Fibroblast of lung (primary cell): ENCODE measurements around the gene HAPLN2. TPM values are rescaled to one million over a fixed set of nuclear protein-coding genes. Genes with fewer than 3 reads are reported as not detected.
A peak's percentile ranks its signal among the peaks of the same experiment; 100 is the strongest.

Experiments used
- DNase-seq, 2 donors: peaks; one replicate each; pipeline versions ENCODE4 v3.0.0 to v3.0.0-alpha.2; 2010; ENCODE audit warnings: low read depth in 2 of 2
- H2AFZ ChIP-seq: 2 replicates; pipeline ENCODE4 v1.5.1; 2012; ENCODE audit warnings: low read length, control low read depth, inconsistent platforms
- H3K27ac ChIP-seq: 2 replicates; pipeline ENCODE4 v1.5.1; 2011; ENCODE audit warnings: low read length, control low read depth; ENCODE audit not compliant: insufficient read depth
- H3K27me3 ChIP-seq: 2 replicates; pipeline ENCODE4 v1.5.1; 2011; ENCODE audit warnings: mild to moderate bottlenecking, low read length; ENCODE audit not compliant: control insufficient read depth, insufficient read depth
- H3K36me3 ChIP-seq: 2 replicates; pipeline ENCODE4 v1.5.1; 2011; ENCODE audit warnings: low read length; ENCODE audit not compliant: control insufficient read depth, insufficient read depth
- H3K4me1 ChIP-seq: 2 replicates; pipeline ENCODE4 v1.5.1; 2011; ENCODE audit warnings: low read length; ENCODE audit not compliant: control insufficient read depth, insufficient read depth; ENCODE audit errors: extremely low read depth
- H3K4me2 ChIP-seq: 2 replicates; pipeline ENCODE4 v1.5.1; 2011; ENCODE audit warnings: low read length, control low read depth; ENCODE audit not compliant: insufficient read depth; ENCODE audit errors: extremely low read depth
- H3K4me3 ChIP-seq, 4 experiments: fragments of 200-600 bp in 1 of 4; sonication (generic) in 1 of 4; replicated peaks in 1 of 4; 2 replicates each; pipeline ENCODE4 v1.5.1; 2011 to 2016; ENCODE audit warnings: low read length in 4 of 4, low read depth in 3 of 4, mild to moderate bottlenecking in 3 of 4, control low read depth in 2 of 4, inconsistent platforms in 1 of 4, mixed read lengths in 1 of 4; ENCODE audit not compliant: insufficient read depth in 1 of 4; ENCODE audit errors: control extremely low read depth in 1 of 4
- H3K79me2 ChIP-seq: 2 replicates; pipeline ENCODE4 v1.5.1; 2012; ENCODE audit warnings: mild to moderate bottlenecking, low read length, inconsistent platforms; ENCODE audit not compliant: control insufficient read depth, insufficient read depth
- H3K9ac ChIP-seq: 2 replicates; pipeline ENCODE4 v1.5.1; 2011; ENCODE audit warnings: mild to moderate bottlenecking, low read length, control low read depth; ENCODE audit not compliant: insufficient read depth
- H3K9me3 ChIP-seq: 2 replicates; pipeline ENCODE4 v1.5.1; 2012; ENCODE audit warnings: low read depth, low read length; ENCODE audit not compliant: control insufficient read depth, insufficient read depth
- H4K20me1 ChIP-seq: 2 replicates; pipeline ENCODE4 v1.5.1; 2011; ENCODE audit warnings: low read length; ENCODE audit not compliant: control insufficient read depth, insufficient read depth; ENCODE audit errors: extremely low read depth
- CTCF ChIP-seq, 2 donors: IDR thresholded peaks in 1 of 2; conservative IDR thresholded peaks in 1 of 2; 1 replicate in 1 of 2; 2 replicates in 1 of 2; pipeline ENCODE4 v1.5.1; 2011 to 2012; ENCODE audit warnings: low read length in 2 of 2, control low read depth in 1 of 2, inconsistent platforms in 1 of 2, low read depth in 1 of 2, mild to moderate bottlenecking in 1 of 2
- EZH2 ChIP-seq: IDR thresholded peaks from 2 replicates; pipeline ENCODE4 v1.5.1; 2012; ENCODE audit warnings: low read length, control low read depth, mild to moderate bottlenecking; ENCODE audit errors: missing control alignments
- polyA plus RNA-seq, 2 donors: library from polyadenylated mRNA; depleted of rRNA in 1 of 2; stranded (reverse) in 1 of 2; unstranded in 1 of 2; fragments of >200 nt; gene quantifications; 2 replicates each; pipeline ENCODE4 v1.2.1, GENCODE V29; 2011 to 2012; ENCODE audit warnings: missing spikeins in 1 of 2
- total RNA-seq: library from RNA; depleted of rRNA; stranded (reverse); fragments of >200 nt; gene quantifications from 2 replicates; pipeline ENCODE4 v1.2.1, GENCODE V29; 2014

The HAPLN2 gene
- total and polyA plus RNA-seq, 2 donors (not counting 1 experiment from before 2014, with no cell fraction given): not detected

- peaks cover 24% of the 10 kb centered on the region for H3K4me1 ChIP-seq
- H3K36me3 ChIP-seq: peaks cover 9% of the 10 kb centered on the region
- TF ChIP-seq EZH2 (no peak), CTCF (conservative IDR thresholded peaks at IDR 0.05 in 1 of 2, IDR thresholded peaks at IDR 0.05 in 1 of 2; ENCODE audit: low read depth in 1 of 2, low read length in 2 of 2) (no peak)
- H3K27ac ChIP-seq: peak overlapping the region; percentile 36
- peak in 1 of 2 donors; percentile 50 for DNase-seq
- peak overlapping the region in 3 of 4 experiments; percentile 14 to 26 (median 20) for H3K4me3 ChIP-seq
- no peaks in the 10 kb centered on the region for H3K9me3 ChIP-seq
- peaks cover 38% of the 10 kb centered on the region for H3K79me2 ChIP-seq
- no peaks in the 10 kb centered on the region for H4K20me1 ChIP-seq
- no peaks in the 10 kb centered on the region for H3K27me3 ChIP-seq
- H3K9ac ChIP-seq: no peak overlapping the region
- H3K4me2 ChIP-seq: peak overlapping the region; percentile 85
- no peak overlapping the region for H2AFZ ChIP-seq
Measured at GRCh38 chr1:156673387-156674121, 54.3 kb downstream of the HAPLN2 start.

Other genes starting within 250 kb of the HAPLN2 start
- gene MEF2D, start 118.6 kb upstream of the HAPLN2 start, total RNA-seq: 4.6 and 9.9 TPM in 2 replicates
- gene MEF2D, start 118.6 kb upstream of the HAPLN2 start, polyA plus RNA-seq: 12.7 and 13.1 TPM in 2 replicates
- 1.3 and 16.0 TPM in 2 replicates for gene IQGAP3, start 46.9 kb upstream of the HAPLN2 start, total RNA-seq
- 2.7 and 15.9 TPM in 2 replicates for gene IQGAP3, start 46.9 kb upstream of the HAPLN2 start, polyA plus RNA-seq
- not detected in 2 replicates for gene TTC24, start 39.7 kb upstream of the HAPLN2 start, total RNA-seq
- not detected in 2 replicates for gene TTC24, start 39.7 kb upstream of the HAPLN2 start, polyA plus RNA-seq
- gene NAXE, start 27.6 kb upstream of the HAPLN2 start, total RNA-seq: 51.6 and 64.4 TPM in 2 replicates
- 41.6 and 59.5 TPM in 2 replicates for gene NAXE, start 27.6 kb upstream of the HAPLN2 start, polyA plus RNA-seq
- gene GPATCH4, start 17.9 kb upstream of the HAPLN2 start, total RNA-seq: 11.3 and 12.2 TPM in 2 replicates
- gene GPATCH4, start 17.9 kb upstream of the HAPLN2 start, polyA plus RNA-seq: 23.6 and 42.7 TPM in 2 replicates
- under 0.01 TPM in 1 of 2 replicates, not detected in the other for gene BCAN, start 22.7 kb downstream of the HAPLN2 start, total RNA-seq
- gene BCAN, start 22.7 kb downstream of the HAPLN2 start, polyA plus RNA-seq: 0.03 and 0.05 TPM in 2 replicates
- gene NES, start 58.0 kb downstream of the HAPLN2 start, total RNA-seq: 44.2 and 87.4 TPM in 2 replicates
- 23.0 and 34.6 TPM in 2 replicates for gene NES, start 58.0 kb downstream of the HAPLN2 start, polyA plus RNA-seq
- gene CRABP2, start 86.2 kb downstream of the HAPLN2 start, total RNA-seq: 33.4 and 70.4 TPM in 2 replicates
- gene CRABP2, start 86.2 kb downstream of the HAPLN2 start, polyA plus RNA-seq: 48.9 and 184 TPM in 2 replicates
- gene METTL25B, start 109.1 kb downstream of the HAPLN2 start, total RNA-seq: 12.6 and 17.3 TPM in 2 replicates
- 5.5 and 6.4 TPM in 2 replicates for gene METTL25B, start 109.1 kb downstream of the HAPLN2 start, polyA plus RNA-seq
- gene ISG20L2, start 109.4 kb downstream of the HAPLN2 start, total RNA-seq: 5.4 and 5.8 TPM in 2 replicates
- 23.6 and 29.9 TPM in 2 replicates for gene ISG20L2, start 109.4 kb downstream of the HAPLN2 start, polyA plus RNA-seq
- 39.8 and 58.8 TPM in 2 replicates for gene MRPL24, start 121.7 kb downstream of the HAPLN2 start, total RNA-seq
- gene MRPL24, start 121.7 kb downstream of the HAPLN2 start, polyA plus RNA-seq: 67.2 and 108 TPM in 2 replicates
- gene HDGF, start 132.3 kb downstream of the HAPLN2 start, total RNA-seq: 108 and 138 TPM in 2 replicates
- 99.1 and 126 TPM in 2 replicates for gene HDGF, start 132.3 kb downstream of the HAPLN2 start, polyA plus RNA-seq
- gene PRCC, start 148.1 kb downstream of the HAPLN2 start, total RNA-seq: 10.5 and 13.2 TPM in 2 replicates
- 52.0 and 75.8 TPM in 2 replicates for gene PRCC, start 148.1 kb downstream of the HAPLN2 start, polyA plus RNA-seq
- gene SH2D2A, start 197.4 kb downstream of the HAPLN2 start, total RNA-seq: not detected in 2 replicates
- gene SH2D2A, start 197.4 kb downstream of the HAPLN2 start, polyA plus RNA-seq: not detected in 2 replicates
- gene INSRR, start 239.7 kb downstream of the HAPLN2 start, total RNA-seq: not detected in 2 replicates
- gene INSRR, start 239.7 kb downstream of the HAPLN2 start, polyA plus RNA-seq: not detected in 2 replicates
- not detected in 2 replicates for gene NTRK1, start 241.4 kb downstream of the HAPLN2 start, total RNA-seq
- not detected in 2 replicates for gene NTRK1, start 241.4 kb downstream of the HAPLN2 start, polyA plus RNA-seq